Activated T-cell treated with anti-CD3 and anti-CD28 coated beads for 1 hour (primary cell): Measurements from ENCODE around the gene AK8.
"Not testable (repeated sequence)": the region's sequence is repeated elsewhere in the genome, so short reads cannot be mapped to it uniquely, and the experiment has no call there.

Experiments used
- DNase-seq: peaks from one replicate; pipeline ENCODE4 v3.0.0-alpha.2; 2020; ENCODE audit warnings: low read depth

AK8 gene

GRCh38 chr9:132711846-132712245 lies 166.2 kb downstream of the AK8 start:
- DNase-seq = no peak

- not testable (repeated sequence) for DNase-seq
Observed at GRCh38 chr9:132711152-132711551, 166.9 kb downstream of the AK8 start.

GRCh38 chr9:132710333-132710732 lies 167.8 kb downstream of the AK8 start:
- no peak for DNase-seq

- no peak for DNase-seq
Observed at GRCh38 chr9:132708769-132709430, 169.2 kb downstream of the AK8 start.

- no peak for DNase-seq
Observed at GRCh38 chr9:132708239-132708638, 169.8 kb downstream of the AK8 start.

- no peak for DNase-seq
Observed at GRCh38 chr9:132703336-132703735, 174.7 kb downstream of the AK8 start.

GRCh38 chr9:132702254-132702653 lies 175.8 kb downstream of the AK8 start:
- no peak for DNase-seq

- no peak for DNase-seq
Observed at GRCh38 chr9:132699956-132700355, 178.1 kb downstream of the AK8 start.

- DNase-seq = no peak
Observed at GRCh38 chr9:132698989-132699388, 179.1 kb downstream of the AK8 start.

- DNase-seq = no peak
Observed at GRCh38 chr9:132697230-132697629, 180.9 kb downstream of the AK8 start.

- DNase-seq = no peak
Observed at GRCh38 chr9:132694144-132694543, 183.9 kb downstream of the AK8 start.

- no peak for DNase-seq
Observed at GRCh38 chr9:132690696-132691095, 187.4 kb downstream of the AK8 start.

- DNase-seq = no peak
Observed at GRCh38 chr9:132683873-132684272, 194.2 kb downstream of the AK8 start.

- DNase-seq = no peak
Observed at GRCh38 chr9:132681561-132681960, 196.5 kb downstream of the AK8 start.

- DNase-seq = no peak
Observed at GRCh38 chr9:132679946-132680625, 198.0 kb downstream of the AK8 start.

- no peak for DNase-seq
Observed at GRCh38 chr9:132677976-132678375, 200.1 kb downstream of the AK8 start.
